Peyer's patch (tissue), 4 donors: ENCODE results near the gene ZNF317. TPM values are rescaled to one million over a fixed set of nuclear protein-coding genes. Genes with fewer than 3 reads are reported as not detected.

Experiments used
- DNase-seq, 3 donors: peaks; one replicate each; pipeline ENCODE4 v3.0.0-alpha.2; 2017 to 2019
- H3K27ac ChIP-seq, 4 donors: fragments of 200-600 bp; sonication (generic); one replicate each; pipeline ENCODE4 v1.5.1; 2016 to 2019
- H3K27me3 ChIP-seq, 2 donors: fragments of 200-600 bp; sonication (generic); one replicate each; pipeline ENCODE4 v1.5.1; 2019
- H3K36me3 ChIP-seq, 3 donors: fragments of 200-600 bp; sonication (generic); one replicate each; pipeline ENCODE4 v1.5.1; 2016 to 2019
- H3K4me1 ChIP-seq, 4 donors: fragments of 200-600 bp; sonication (generic); one replicate each; pipeline ENCODE4 v1.5.1; 2016 to 2019
- H3K4me3 ChIP-seq, 4 donors: fragments of 200-600 bp; sonication (generic); 1 replicate in 3 of 4; 2 replicates in 1 of 4; pipeline ENCODE4 v1.5.1; 2016 to 2019; ENCODE audit warnings: mild to moderate bottlenecking in 1 of 4
- H3K9me3 ChIP-seq, 4 donors: fragments of 200-600 bp; sonication (generic); one replicate each; pipeline ENCODE4 v1.5.1; 2016 to 2019; ENCODE audit warnings: mild to moderate bottlenecking in 1 of 4
- POLR2A ChIP-seq, 2 donors: fragments of 450-650 bp; IDR thresholded peaks; one replicate each; pipeline ENCODE4 v1.5.1; 2017; ENCODE audit warnings: antibody characterized with exemption in 2 of 2, mild to moderate bottlenecking in 2 of 2, moderate library complexity in 2 of 2
- total RNA-seq, 4 donors: library from RNA; depleted of rRNA; stranded (reverse); fragments of >200 nt; gene quantifications; one replicate each; pipeline ENCODE4 v1.1.0, GENCODE V29; 2016
- TF ChIP-seq, protein P1 (sequence below), 6 experiments: fragments of 450-650 bp in 4 of 6; fragments of 200-600 bp in 2 of 6; sonication (generic) in 1 of 6; IDR thresholded peaks; one replicate each; pipeline ENCODE4 v1.5.1; 2017 to 2019; ENCODE audit warnings: antibody characterized with exemption in 6 of 6, mild to moderate bottlenecking in 3 of 6, moderate library complexity in 1 of 6

The ZNF317 gene
- total RNA-seq, 4 donors from 2014 or later = 19.8 to 37.1 (median 30.5) TPM

DNA sequence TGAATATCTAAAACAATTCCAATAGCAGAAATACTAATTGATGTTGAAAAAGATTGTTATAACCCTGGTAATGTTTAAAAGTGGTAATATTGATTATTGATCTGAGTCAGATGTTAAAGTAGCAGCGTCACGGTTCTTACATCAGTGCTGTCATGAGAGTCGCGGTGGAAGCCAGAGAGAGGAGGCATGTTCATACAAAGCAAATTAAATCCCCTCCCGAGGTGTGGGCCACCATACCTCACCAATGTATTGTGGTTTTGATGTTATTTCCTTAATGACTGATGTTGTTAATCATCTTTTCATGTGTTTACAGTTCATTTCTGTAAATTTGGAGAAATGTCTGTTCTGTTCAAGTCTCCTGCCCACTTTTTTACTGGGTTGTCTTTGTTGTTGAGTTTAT, 11.2 kb downstream of the ZNF317 start:
- peaks cover 0 to 21% (median 0%) of the 10 kb centered on the region in 4 donors for H3K9me3 ChIP-seq
- no peak overlapping the region for H3K27ac ChIP-seq
- no peaks in the 10 kb centered on the region for H3K4me1 ChIP-seq
- no peak for DNase-seq
- TF ChIP-seq POLR2A (IDR thresholded peaks at IDR 0.05) = no peak
- TF ChIP-seq, protein P1, sequence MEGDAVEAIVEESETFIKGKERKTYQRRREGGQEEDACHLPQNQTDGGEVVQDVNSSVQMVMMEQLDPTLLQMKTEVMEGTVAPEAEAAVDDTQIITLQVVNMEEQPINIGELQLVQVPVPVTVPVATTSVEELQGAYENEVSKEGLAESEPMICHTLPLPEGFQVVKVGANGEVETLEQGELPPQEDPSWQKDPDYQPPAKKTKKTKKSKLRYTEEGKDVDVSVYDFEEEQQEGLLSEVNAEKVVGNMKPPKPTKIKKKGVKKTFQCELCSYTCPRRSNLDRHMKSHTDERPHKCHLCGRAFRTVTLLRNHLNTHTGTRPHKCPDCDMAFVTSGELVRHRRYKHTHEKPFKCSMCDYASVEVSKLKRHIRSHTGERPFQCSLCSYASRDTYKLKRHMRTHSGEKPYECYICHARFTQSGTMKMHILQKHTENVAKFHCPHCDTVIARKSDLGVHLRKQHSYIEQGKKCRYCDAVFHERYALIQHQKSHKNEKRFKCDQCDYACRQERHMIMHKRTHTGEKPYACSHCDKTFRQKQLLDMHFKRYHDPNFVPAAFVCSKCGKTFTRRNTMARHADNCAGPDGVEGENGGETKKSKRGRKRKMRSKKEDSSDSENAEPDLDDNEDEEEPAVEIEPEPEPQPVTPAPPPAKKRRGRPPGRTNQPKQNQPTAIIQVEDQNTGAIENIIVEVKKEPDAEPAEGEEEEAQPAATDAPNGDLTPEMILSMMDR (IDR thresholded peaks at IDR 0.05) = no peak
- H3K4me3 ChIP-seq = no peak overlapping the region
- H3K27me3 ChIP-seq = no peaks in the 10 kb centered on the region
- H3K36me3 ChIP-seq = peaks cover 0 to 44% (median 0%) of the 10 kb centered on the region in 3 donors

DNA sequence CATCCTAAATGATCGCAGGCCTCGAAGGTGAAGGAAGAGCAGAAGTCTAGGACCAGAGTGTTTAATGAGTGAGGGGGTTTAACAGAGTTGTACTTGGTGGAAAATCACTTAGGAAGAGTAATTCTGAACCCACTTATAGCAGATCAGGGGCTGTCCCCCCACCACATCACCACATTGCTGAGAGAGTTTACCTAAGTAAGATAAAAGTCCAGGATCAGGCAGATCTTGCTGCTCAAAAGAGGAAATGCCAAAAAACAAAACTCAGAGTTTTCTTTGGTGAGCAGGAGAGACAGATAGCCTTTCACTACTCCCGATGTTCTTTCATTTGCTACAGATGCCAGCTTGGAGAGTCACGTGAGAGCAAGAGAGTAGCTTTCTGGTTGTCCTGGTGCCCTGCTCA, 15.4 kb downstream of the ZNF317 start:
- peaks cover 0 to 67% (median 6%) of the 10 kb centered on the region in 3 donors for H3K36me3 ChIP-seq
- H3K9me3 ChIP-seq = peaks cover 0 to 39% (median under 1%) of the 10 kb centered on the region in 4 donors
- TF ChIP-seq, protein P1 (IDR thresholded peaks at IDR 0.05) = no peak
- no peak for TF ChIP-seq POLR2A (IDR thresholded peaks at IDR 0.05)
- no peak for DNase-seq
- H3K27me3 ChIP-seq = no peaks in the 10 kb centered on the region
- no peaks in the 10 kb centered on the region for H3K4me1 ChIP-seq
- no peak overlapping the region for H3K4me3 ChIP-seq
- H3K27ac ChIP-seq = peak overlapping the region in 1 of 4 donors; percentile 10

DNA sequence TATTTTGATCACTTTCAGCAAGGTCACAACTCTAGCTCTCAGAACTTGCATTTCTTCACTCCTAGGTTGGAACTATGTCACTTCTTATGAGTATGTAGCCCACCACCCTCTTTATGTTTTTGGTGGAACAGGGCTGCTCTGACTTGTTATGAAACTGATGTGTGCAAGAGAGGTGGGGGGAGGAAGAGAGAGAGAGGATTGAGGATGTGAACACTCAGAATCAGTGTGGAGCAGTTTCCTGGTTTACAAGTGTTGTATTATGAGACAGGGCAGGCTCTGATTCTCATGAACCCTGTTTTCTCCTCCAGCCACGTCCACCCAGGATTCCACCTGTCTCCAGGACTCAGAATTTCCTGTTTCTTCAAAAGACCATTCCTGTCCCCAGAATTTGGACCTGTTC, 16.1 kb downstream of the ZNF317 start:
- Histone ChIP-seq H3K4me1 (no peaks in the 10 kb centered on the region), H3K27ac (peak overlapping the region in 1 of 4 donors; percentile 10), H3K36me3 (peaks cover 0 to 74% (median 9%) of the 10 kb centered on the region in 3 donors), H3K4me3 (no peak overlapping the region), H3K27me3 (no peaks in the 10 kb centered on the region), H3K9me3 (peaks cover 0 to 46% (median 6%) of the 10 kb centered on the region in 4 donors)
- DNase-seq = no peak
- TF ChIP-seq, protein P1 (IDR thresholded peaks at IDR 0.05) = no peak
- no peak for TF ChIP-seq POLR2A (IDR thresholded peaks at IDR 0.05)

DNA sequence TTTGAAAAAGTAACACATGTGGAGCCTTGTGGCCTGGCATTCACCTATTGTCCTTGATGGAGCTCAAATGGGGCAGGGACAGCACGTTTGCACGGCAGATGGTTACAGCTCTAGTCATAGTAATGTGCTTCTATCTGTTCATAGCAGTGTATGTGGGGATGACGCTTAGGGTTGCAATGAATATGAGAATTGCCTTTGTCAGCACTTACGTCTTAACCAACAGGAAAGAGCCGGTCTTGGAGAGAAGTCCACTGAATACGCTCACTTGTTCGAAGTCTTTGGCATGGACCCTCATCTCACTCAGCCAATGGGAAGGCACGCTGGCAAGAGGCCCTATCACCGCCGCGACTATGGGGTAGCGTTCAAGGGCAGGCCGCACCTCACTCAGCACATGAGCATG, 19.7 kb downstream of the ZNF317 start:
- no peak overlapping the region for H3K4me3 ChIP-seq

DNA sequence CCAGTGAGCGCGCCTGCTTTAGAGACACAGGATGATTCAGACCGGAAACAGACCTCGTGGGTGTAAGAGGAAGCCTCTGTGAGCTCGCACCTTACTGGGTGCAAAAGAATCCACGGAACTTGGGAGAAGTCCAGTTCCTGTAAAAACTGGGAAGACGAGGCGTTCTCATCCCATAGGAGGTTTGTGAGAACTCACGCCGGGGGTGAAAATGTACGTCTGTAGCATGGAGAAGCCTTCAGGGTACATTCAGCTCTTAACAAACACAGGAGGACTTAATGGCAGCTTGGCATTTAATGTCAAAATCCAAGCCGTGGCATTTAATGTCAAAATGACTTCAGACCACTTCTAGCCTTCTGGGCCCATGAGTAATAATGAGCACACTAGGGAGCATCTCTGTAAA, 21.2 kb downstream of the ZNF317 start:
- Histone ChIP-seq H3K27me3 (no peaks in the 10 kb centered on the region), H3K4me1 (no peaks in the 10 kb centered on the region), H3K4me3 (no peak overlapping the region), H3K27ac (no peak overlapping the region), H3K9me3 (peaks cover 0 to 39% (median 8%) of the 10 kb centered on the region in 4 donors), H3K36me3 (peaks cover 0 to 92% (median 9%) of the 10 kb centered on the region in 3 donors)
- TF ChIP-seq, protein P1 (IDR thresholded peaks at IDR 0.05) = no peak
- no peak for TF ChIP-seq POLR2A (IDR thresholded peaks at IDR 0.05)
- DNase-seq = no peak

More for the DNA sequence above, 19.7 kb downstream of the ZNF317 start:
- Histone ChIP-seq H3K27me3 (no peaks in the 10 kb centered on the region), H3K27ac (no peak overlapping the region), H3K4me1 (no peaks in the 10 kb centered on the region), H3K36me3 (peaks cover 0 to 94% (median 9%) of the 10 kb centered on the region in 3 donors), H3K9me3 (peaks cover 0 to 45% (median 8%) of the 10 kb centered on the region in 4 donors)
- no peak for TF ChIP-seq POLR2A (IDR thresholded peaks at IDR 0.05)
- TF ChIP-seq, protein P1 (IDR thresholded peaks at IDR 0.05) = no peak
- no peak for DNase-seq

DNA sequence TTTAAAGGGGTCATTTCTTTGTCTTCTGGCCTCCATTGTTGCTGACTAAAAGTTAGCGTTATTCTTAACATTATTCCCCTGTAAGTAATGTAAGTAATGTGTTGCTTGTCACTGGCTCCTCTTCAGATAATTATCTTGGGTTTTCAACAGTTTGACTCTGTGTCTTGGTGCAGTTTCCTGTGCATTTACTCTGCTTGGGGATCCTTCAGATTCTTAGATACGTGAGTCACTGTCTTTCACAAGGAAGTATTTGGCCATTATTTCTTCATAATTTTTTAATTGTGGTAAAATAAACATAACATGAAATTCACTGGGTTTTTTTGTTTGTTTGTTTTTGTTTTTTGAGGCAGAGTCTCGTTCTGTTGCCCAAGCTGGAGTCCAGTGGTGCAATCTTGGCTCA, 25.1 kb downstream of the ZNF317 start:
- no peak for DNase-seq
- no peaks in the 10 kb centered on the region for H3K4me1 ChIP-seq
- H3K4me3 ChIP-seq = no peak overlapping the region
- TF ChIP-seq, protein P1 (IDR thresholded peaks at IDR 0.05) = no peak
- TF ChIP-seq POLR2A (IDR thresholded peaks at IDR 0.05) = no peak
- H3K27me3 ChIP-seq = no peaks in the 10 kb centered on the region
- H3K9me3 ChIP-seq = peaks cover 0 to 23% (median 8%) of the 10 kb centered on the region in 4 donors
- H3K36me3 ChIP-seq = peaks cover 0 to 61% (median 6%) of the 10 kb centered on the region in 3 donors
- H3K27ac ChIP-seq = no peak overlapping the region
